IgD-negative memory B cell (primary cell): ENCODE data around the gene KIDINS220. TPM values are rescaled to one million over a fixed set of nuclear protein-coding genes. Genes with fewer than 3 reads are reported as not detected.
"Not testable (repeated sequence)": the region's sequence is repeated elsewhere in the genome, so short reads cannot be mapped to it uniquely, and the experiment has no call there.

Experiments used
- H3K27ac Mint-ChIP-seq, 3 donors: one replicate each; pipeline ENCODE4 v1.8.0; 2020 to 2022; ENCODE audit warnings: mild to moderate bottlenecking in 3 of 3, mixed read lengths in 3 of 3, moderate library complexity in 1 of 3
- H3K27me3 Mint-ChIP-seq: one replicate; pipeline ENCODE4 v1.8.0; 2021; ENCODE audit warnings: mixed read lengths
- H3K36me3 Mint-ChIP-seq: one replicate; pipeline ENCODE4 v1.8.0; 2020; ENCODE audit warnings: mild to moderate bottlenecking, mixed read lengths
- H3K4me1 Mint-ChIP-seq, 3 donors: one replicate each; pipeline ENCODE4 v1.8.0; 2020 to 2022; ENCODE audit warnings: mixed read lengths in 3 of 3, mild to moderate bottlenecking in 1 of 3
- H3K4me3 Mint-ChIP-seq, 4 donors: one replicate each; pipeline ENCODE4 v1.8.0; 2020 to 2022; ENCODE audit warnings: mild to moderate bottlenecking in 4 of 4, mixed read lengths in 4 of 4, moderate library complexity in 3 of 4
- H3K9me3 Mint-ChIP-seq, 3 donors: one replicate each; pipeline ENCODE4 v1.8.0; 2020 to 2021; ENCODE audit warnings: mixed read lengths in 3 of 3, mild to moderate bottlenecking in 1 of 3
- polyA plus RNA-seq: library from polyadenylated mRNA; unstranded; fragments of 300-500 nt; fragmentation: Illumina TruSeq; gene quantifications from one replicate; pipeline ENCODE4 v1.2.3, GENCODE V29; 2021

KIDINS220 gene
- polyA plus RNA-seq, 1 donor from 2014 or later, result 17.6 TPM

DNA sequence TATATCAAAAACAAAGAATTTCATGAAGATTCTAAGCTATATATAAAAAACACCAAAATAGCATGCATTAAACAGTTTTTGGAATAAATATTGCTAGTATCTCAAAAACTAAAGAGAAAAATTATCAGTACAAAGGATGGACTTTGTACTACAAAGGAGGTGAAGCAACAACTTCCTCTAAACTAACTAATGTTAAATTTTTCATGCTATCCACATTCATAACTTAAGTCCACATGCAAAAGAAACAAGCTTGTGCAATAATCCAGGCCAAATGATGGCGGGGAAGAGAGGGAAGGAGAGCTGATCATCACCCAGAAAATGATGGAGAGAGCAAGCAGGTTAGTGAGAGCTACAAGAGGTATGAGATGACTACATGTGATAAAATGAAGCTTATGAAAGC lies 70.1 kb downstream of the KIDINS220 start:
- Mint-ChIP-seq H3K36me3 (peaks cover 15% of the 10 kb centered on the region), H3K4me1 (no peaks in the 10 kb centered on the region), H3K4me3 (no peak overlapping the region), H3K27me3 (no peaks in the 10 kb centered on the region), H3K27ac (peak overlapping the region in 1 of 3 donors; percentile 59), H3K9me3 (no peaks in the 10 kb centered on the region)

GRCh38 chr2:8761529-8762164 lies 75.8 kb downstream of the KIDINS220 start:
- no peak overlapping the region for H3K4me3 Mint-ChIP-seq
- H3K9me3 Mint-ChIP-seq, result peaks cover 0 to 3% (median 1%) of the 10 kb centered on the region in 3 donors
- no peaks in the 10 kb centered on the region for H3K4me1 Mint-ChIP-seq
- H3K27me3 Mint-ChIP-seq, result no peaks in the 10 kb centered on the region
- peaks cover 26% of the 10 kb centered on the region for H3K36me3 Mint-ChIP-seq
- H3K27ac Mint-ChIP-seq, result no peak overlapping the region

- Mint-ChIP-seq H3K27me3 (no peaks in the 10 kb centered on the region), H3K27ac (no peak overlapping the region), H3K4me3 (no peak overlapping the region), H3K36me3 (peaks cover 29% of the 10 kb centered on the region), H3K9me3 (peaks cover 0 to 11% (median 3%) of the 10 kb centered on the region in 3 donors), H3K4me1 (no peaks in the 10 kb centered on the region)
Measured at GRCh38 chr2:8756716-8757115, 80.7 kb downstream of the KIDINS220 start.

GRCh38 chr2:8756230-8756629 lies 81.2 kb downstream of the KIDINS220 start:
- H3K36me3 Mint-ChIP-seq, result peaks cover 29% of the 10 kb centered on the region
- no peak overlapping the region for H3K4me3 Mint-ChIP-seq
- H3K9me3 Mint-ChIP-seq, result peaks cover 0 to 11% (median 3%) of the 10 kb centered on the region in 3 donors
- H3K27ac Mint-ChIP-seq, result no peak overlapping the region
- H3K27me3 Mint-ChIP-seq, result no peaks in the 10 kb centered on the region
- H3K4me1 Mint-ChIP-seq, result no peaks in the 10 kb centered on the region

GRCh38 chr2:8754106-8754776 lies 83.2 kb downstream of the KIDINS220 start:
- H3K27ac Mint-ChIP-seq, result no peak overlapping the region
- no peaks in the 10 kb centered on the region for H3K27me3 Mint-ChIP-seq
- no peak overlapping the region for H3K4me3 Mint-ChIP-seq
- H3K9me3 Mint-ChIP-seq, result peaks cover 0 to 11% (median 3%) of the 10 kb centered on the region in 3 donors
- H3K36me3 Mint-ChIP-seq, result peaks cover 28% of the 10 kb centered on the region
- no peaks in the 10 kb centered on the region for H3K4me1 Mint-ChIP-seq

DNA sequence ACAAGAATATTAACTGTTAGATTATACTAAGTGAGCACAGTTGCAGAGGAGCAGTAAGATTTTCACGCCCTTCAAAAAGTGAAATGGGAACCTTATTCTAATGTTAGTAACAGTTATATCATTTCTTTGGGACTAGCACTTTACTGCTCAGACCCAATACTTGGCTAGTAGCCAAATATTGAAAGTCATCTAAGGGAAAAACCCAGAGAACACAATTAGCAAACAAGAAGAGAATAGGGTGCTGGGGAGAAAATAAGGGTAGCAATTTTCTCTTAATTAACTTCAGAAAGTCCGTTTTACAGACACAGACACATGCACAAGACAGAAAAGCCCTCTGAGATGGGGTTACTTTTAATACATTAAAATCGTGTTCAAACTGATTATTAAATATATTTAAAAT lies 83.8 kb downstream of the KIDINS220 start:
- H3K4me3 Mint-ChIP-seq, result no peak overlapping the region
- H3K27ac Mint-ChIP-seq, result no peak overlapping the region
- H3K27me3 Mint-ChIP-seq, result no peaks in the 10 kb centered on the region
- H3K4me1 Mint-ChIP-seq, result no peaks in the 10 kb centered on the region
- H3K9me3 Mint-ChIP-seq, result peaks cover 0 to 11% (median 3%) of the 10 kb centered on the region in 3 donors
- peaks cover 29% of the 10 kb centered on the region for H3K36me3 Mint-ChIP-seq

GRCh38 chr2:8752385-8752784 lies 85.0 kb downstream of the KIDINS220 start:
- H3K9me3 Mint-ChIP-seq, result peaks cover 0 to 11% (median 2%) of the 10 kb centered on the region in 3 donors
- no peak overlapping the region for H3K4me3 Mint-ChIP-seq
- H3K4me1 Mint-ChIP-seq, result no peaks in the 10 kb centered on the region
- no peaks in the 10 kb centered on the region for H3K27me3 Mint-ChIP-seq
- H3K36me3 Mint-ChIP-seq, result peaks cover 24% of the 10 kb centered on the region
- no peak overlapping the region for H3K27ac Mint-ChIP-seq

DNA sequence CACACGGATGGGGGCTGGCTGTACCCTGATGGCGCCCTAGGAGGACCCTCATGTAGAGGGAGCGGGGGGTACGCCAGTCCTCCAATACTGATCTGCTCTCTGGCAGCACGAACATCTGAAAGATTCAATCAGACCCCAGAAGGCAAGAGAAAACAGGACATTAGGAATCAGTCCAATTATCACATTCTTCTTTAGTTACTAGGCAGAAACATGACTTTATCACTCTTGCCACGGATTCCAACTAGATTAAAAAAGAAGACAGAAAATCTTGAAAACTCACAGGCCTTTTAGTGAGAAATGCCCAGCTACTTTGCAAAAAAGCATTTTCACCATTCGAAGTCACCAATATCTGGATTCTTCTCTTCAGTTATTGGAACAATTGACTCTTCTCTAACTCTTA lies 87.2 kb downstream of the KIDINS220 start:
- Mint-ChIP-seq H3K27me3 (no peaks in the 10 kb centered on the region), H3K9me3 (no peaks in the 10 kb centered on the region), H3K36me3 (peaks cover 15% of the 10 kb centered on the region)

DNA sequence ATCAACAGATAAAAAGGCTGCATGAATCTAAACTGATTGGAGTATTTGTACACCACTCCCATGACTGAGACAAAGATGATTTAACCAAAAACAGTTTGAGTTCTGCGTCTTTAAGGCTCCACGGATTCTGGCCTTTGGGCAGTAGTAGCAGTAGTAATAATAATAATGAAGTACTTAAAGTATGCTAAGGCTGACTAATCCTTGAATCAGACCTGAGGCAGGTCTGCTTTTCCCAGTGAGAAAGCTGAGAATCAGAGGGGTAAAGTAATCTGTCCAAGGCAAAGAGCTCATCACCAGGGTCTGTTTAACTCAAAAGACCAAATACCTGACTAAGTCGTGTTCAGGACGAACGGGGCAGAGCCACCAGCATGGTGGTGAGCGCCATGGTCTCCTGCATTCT lies 94.2 kb downstream of the KIDINS220 start:
- Mint-ChIP-seq H3K27ac (no peak overlapping the region), H3K27me3 (no peaks in the 10 kb centered on the region), H3K4me3 (no peak overlapping the region)

More for the DNA sequence above, 87.2 kb downstream of the KIDINS220 start:
- H3K27ac Mint-ChIP-seq, result no peak overlapping the region
- H3K4me3 Mint-ChIP-seq, result no peak overlapping the region
- H3K4me1 Mint-ChIP-seq, result no peaks in the 10 kb centered on the region

DNA sequence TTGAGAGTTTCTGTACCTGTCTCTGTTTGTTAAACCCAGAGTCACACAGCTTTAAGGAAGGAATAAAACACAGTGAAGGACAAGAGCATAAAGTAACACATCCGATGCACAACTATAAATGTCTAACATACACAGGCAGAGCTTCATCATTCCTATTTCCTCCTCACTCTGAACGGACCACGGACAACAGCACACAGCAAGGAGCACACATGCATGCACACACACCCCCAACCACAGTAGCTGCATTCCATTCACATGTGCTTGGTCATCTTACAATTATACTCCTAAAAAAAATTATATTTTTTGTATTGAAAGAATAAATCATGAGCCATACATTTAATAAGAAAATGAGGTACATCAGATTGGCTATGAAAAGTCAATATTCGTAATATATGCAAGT lies 97.3 kb downstream of the KIDINS220 start:
- Mint-ChIP-seq H3K4me3 (no peak overlapping the region), H3K36me3 (peaks cover 8% of the 10 kb centered on the region), H3K27me3 (no peaks in the 10 kb centered on the region), H3K27ac (no peak overlapping the region), H3K4me1 (peaks cover 0 to 3% (median 0%) of the 10 kb centered on the region in 3 donors), H3K9me3 (peaks cover 0 to 1% (median 0%) of the 10 kb centered on the region in 3 donors)

More for the DNA sequence above, 94.2 kb downstream of the KIDINS220 start:
- H3K4me1 Mint-ChIP-seq, result no peaks in the 10 kb centered on the region
- H3K9me3 Mint-ChIP-seq, result no peaks in the 10 kb centered on the region
- peaks cover 8% of the 10 kb centered on the region for H3K36me3 Mint-ChIP-seq

GRCh38 chr2:8737571-8738175 lies 99.7 kb downstream of the KIDINS220 start:
- H3K36me3 Mint-ChIP-seq, result peaks cover 15% of the 10 kb centered on the region
- no peaks in the 10 kb centered on the region for H3K27me3 Mint-ChIP-seq
- peaks cover 0 to 3% (median 0%) of the 10 kb centered on the region in 3 donors for H3K4me1 Mint-ChIP-seq
- H3K27ac Mint-ChIP-seq, result no peak overlapping the region
- no peak overlapping the region for H3K4me3 Mint-ChIP-seq
- peaks cover 0 to 1% (median 0%) of the 10 kb centered on the region in 3 donors for H3K9me3 Mint-ChIP-seq

- Mint-ChIP-seq H3K9me3 (peaks cover 0 to 1% (median 0%) of the 10 kb centered on the region in 3 donors), H3K4me1 (no peaks in the 10 kb centered on the region), H3K27me3 (no peaks in the 10 kb centered on the region), H3K27ac (no peak overlapping the region), H3K36me3 (peaks cover 21% of the 10 kb centered on the region), H3K4me3 (no peak overlapping the region)
Measured at GRCh38 chr2:8732601-8733000, 104.8 kb downstream of the KIDINS220 start.

GRCh38 chr2:8729939-8730338 lies 107.5 kb downstream of the KIDINS220 start:
- Mint-ChIP-seq H3K27me3 (no peaks in the 10 kb centered on the region), H3K36me3 (peaks cover 21% of the 10 kb centered on the region), H3K4me1 (no peaks in the 10 kb centered on the region), H3K9me3 (no peaks in the 10 kb centered on the region), H3K27ac (no peak overlapping the region), H3K4me3 (no peak overlapping the region)

DNA sequence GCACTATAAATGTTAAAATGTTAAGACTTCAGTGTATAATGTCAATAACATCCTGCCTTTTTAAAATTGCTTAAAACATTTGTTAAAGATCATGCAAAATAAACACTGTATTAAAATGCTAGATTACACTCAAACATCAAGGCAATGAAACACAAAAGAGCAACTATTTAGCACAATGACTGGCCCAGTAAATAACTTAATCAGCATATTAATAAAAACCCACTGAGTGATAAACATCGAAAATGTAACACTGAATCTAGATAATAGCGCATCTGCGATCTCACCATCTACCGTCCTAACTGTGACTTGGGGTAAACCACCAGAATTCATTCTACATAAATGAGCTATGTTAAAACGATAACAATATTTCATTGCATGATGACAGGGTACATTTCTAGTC lies 108.3 kb downstream of the KIDINS220 start:
- H3K4me3 Mint-ChIP-seq, H3K27ac Mint-ChIP-seq, H3K9me3 Mint-ChIP-seq, H3K4me1 Mint-ChIP-seq, H3K27me3 Mint-ChIP-seq: not testable (repeated sequence)
- H3K36me3 Mint-ChIP-seq, result peaks cover 21% of the 10 kb centered on the region

- H3K9me3 Mint-ChIP-seq, result no peaks in the 10 kb centered on the region
- no peaks in the 10 kb centered on the region for H3K27me3 Mint-ChIP-seq
- no peak overlapping the region for H3K27ac Mint-ChIP-seq
- peaks cover 19% of the 10 kb centered on the region for H3K36me3 Mint-ChIP-seq
- H3K4me1 Mint-ChIP-seq, result no peaks in the 10 kb centered on the region
- no peak overlapping the region for H3K4me3 Mint-ChIP-seq
Measured at GRCh38 chr2:8728305-8729015, 109.0 kb downstream of the KIDINS220 start.
